ENCODE results near the gene XPO5. TPM values are rescaled to one million over a fixed set of nuclear protein-coding genes. Genes with fewer than 3 reads are reported as not detected.
"Not testable (repeated sequence)": the region's sequence is repeated elsewhere in the genome, so short reads cannot be mapped to it uniquely, and the experiment has no call there.

Gene XPO5
- polyA plus RNA-seq, 1 donor (not counting 4 experiments of a cell fraction or from before 2014, with no cell fraction given), result 49.9 TPM

DNA sequence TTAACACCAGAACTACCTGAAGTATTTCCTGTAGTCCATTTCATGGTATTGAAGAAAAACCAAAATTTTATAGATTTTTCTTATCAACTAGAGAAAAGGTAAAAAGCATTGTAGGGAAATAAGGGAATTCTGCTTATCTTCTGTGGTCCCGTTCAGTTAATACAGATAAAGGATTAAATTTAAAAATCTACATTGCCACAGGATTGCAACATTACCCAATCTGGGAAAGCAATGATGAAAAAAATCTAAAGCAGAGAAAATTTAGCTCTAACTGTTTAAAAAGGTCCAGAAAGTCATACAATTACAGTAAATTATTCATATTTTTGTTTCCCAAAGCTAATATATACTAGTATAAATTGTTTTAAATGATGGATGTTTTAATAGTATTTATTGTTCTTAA, 18.1 kb upstream of the XPO5 start:
- Histone ChIP-seq H3K9me3 (ENCODE audit: control insufficient read depth, low read depth, low read length) (no peaks in the 10 kb centered on the region), H3K9me1 (ENCODE audit: control insufficient read depth, extremely low read depth, insufficient read depth, low read length) (no peaks in the 10 kb centered on the region), H3K4me3 (ENCODE audit: control insufficient read depth in 2 of 3, extremely low read depth in 1 of 3, insufficient read depth in 2 of 3, low read depth in 1 of 3, low read length in 3 of 3) (no peak overlapping the region), H2AFZ (ENCODE audit: control insufficient read depth, low read length) (no peak overlapping the region), H3K9ac (ENCODE audit: control insufficient read depth, extremely low read depth, insufficient read depth, low read length) (no peak overlapping the region), H3K27ac (ENCODE audit: control insufficient read depth, insufficient read depth, low read length) (no peak overlapping the region), H3K79me2 (ENCODE audit: control insufficient read depth, insufficient read depth, low read length) (peaks cover 16% of the 10 kb centered on the region), H3K4me2 (ENCODE audit: control insufficient read depth, extremely low read depth, insufficient read depth, low read depth, low read length) (no peak overlapping the region), H3K27me3 (ENCODE audit: control insufficient read depth, extremely low read depth, insufficient read depth, low read length) (no peaks in the 10 kb centered on the region), H4K20me1 (ENCODE audit: control insufficient read depth, extremely low read depth, insufficient read depth, low read length) (no peaks in the 10 kb centered on the region), H3K4me1 (ENCODE audit: control insufficient read depth, extremely low read depth, insufficient read depth, low read length) (no peaks in the 10 kb centered on the region), H3K36me3 (ENCODE audit: control insufficient read depth in 2 of 2, extremely low read depth in 1 of 2, insufficient read depth in 2 of 2, low read length in 2 of 2) (peaks cover 11 to 19% of the 10 kb centered on the region in 2 experiments)
- FAIRE-seq (no peak), DNase-seq (ENCODE audit: low read depth, low spot score) (no peak)
- no peak for TF ChIP-seq EZH2 (IDR thresholded peaks at IDR 0.05; ENCODE audit: low read length)
- TF ChIP-seq, protein P1, sequence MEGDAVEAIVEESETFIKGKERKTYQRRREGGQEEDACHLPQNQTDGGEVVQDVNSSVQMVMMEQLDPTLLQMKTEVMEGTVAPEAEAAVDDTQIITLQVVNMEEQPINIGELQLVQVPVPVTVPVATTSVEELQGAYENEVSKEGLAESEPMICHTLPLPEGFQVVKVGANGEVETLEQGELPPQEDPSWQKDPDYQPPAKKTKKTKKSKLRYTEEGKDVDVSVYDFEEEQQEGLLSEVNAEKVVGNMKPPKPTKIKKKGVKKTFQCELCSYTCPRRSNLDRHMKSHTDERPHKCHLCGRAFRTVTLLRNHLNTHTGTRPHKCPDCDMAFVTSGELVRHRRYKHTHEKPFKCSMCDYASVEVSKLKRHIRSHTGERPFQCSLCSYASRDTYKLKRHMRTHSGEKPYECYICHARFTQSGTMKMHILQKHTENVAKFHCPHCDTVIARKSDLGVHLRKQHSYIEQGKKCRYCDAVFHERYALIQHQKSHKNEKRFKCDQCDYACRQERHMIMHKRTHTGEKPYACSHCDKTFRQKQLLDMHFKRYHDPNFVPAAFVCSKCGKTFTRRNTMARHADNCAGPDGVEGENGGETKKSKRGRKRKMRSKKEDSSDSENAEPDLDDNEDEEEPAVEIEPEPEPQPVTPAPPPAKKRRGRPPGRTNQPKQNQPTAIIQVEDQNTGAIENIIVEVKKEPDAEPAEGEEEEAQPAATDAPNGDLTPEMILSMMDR (optimal IDR thresholded peaks at IDR 0.05 in 1 of 3, IDR thresholded peaks at IDR 0.05 in 1 of 3, conservative IDR thresholded peaks at IDR 0.05 in 1 of 3; ENCODE audit: extremely low read depth in 1 of 3, insufficient read depth in 2 of 3, low read length in 3 of 3), result no peak
- dilution Hi-C loops (cut with MboI; ENCODE audit: extremely low pct_ligation_motif_present, low sequenced_read_pairs), result no loop called here

DNA sequence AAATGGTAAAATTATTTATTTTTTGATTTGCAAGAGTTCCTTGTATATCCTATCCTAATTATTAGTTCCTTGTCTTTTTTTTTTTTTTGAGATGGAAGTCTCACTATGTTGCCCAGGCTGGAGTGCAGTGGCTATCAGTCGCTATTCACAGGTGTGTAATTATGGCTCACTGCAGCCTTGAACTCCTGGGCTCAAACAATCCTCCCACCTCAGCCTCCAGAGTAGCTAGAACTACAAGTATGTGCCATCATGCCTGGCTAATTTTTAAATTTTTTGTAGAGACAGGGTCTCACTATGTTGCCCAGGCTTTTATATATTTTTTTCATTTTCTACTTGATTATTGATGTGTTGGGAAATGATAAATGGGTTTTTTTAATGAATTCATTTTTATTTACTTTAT, 13.7 kb upstream of the XPO5 start:
- H3K4me1 ChIP-seq (ENCODE audit: control insufficient read depth, extremely low read depth, insufficient read depth, low read length); H3K4me3 ChIP-seq (ENCODE audit: control insufficient read depth in 2 of 3, extremely low read depth in 1 of 3, insufficient read depth in 2 of 3, low read depth in 1 of 3, low read length in 3 of 3); H3K9me1 ChIP-seq (ENCODE audit: control insufficient read depth, extremely low read depth, insufficient read depth, low read length); H3K27ac ChIP-seq (ENCODE audit: control insufficient read depth, insufficient read depth, low read length); dilution Hi-C loops (cut with MboI; ENCODE audit: extremely low pct_ligation_motif_present, low sequenced_read_pairs); H3K27me3 ChIP-seq (ENCODE audit: control insufficient read depth, extremely low read depth, insufficient read depth, low read length); H3K4me2 ChIP-seq (ENCODE audit: control insufficient read depth, extremely low read depth, insufficient read depth, low read depth, low read length); H4K20me1 ChIP-seq (ENCODE audit: control insufficient read depth, extremely low read depth, insufficient read depth, low read length); H3K9ac ChIP-seq (ENCODE audit: control insufficient read depth, extremely low read depth, insufficient read depth, low read length); FAIRE-seq; H2AFZ ChIP-seq (ENCODE audit: control insufficient read depth, low read length); H3K9me3 ChIP-seq (ENCODE audit: control insufficient read depth, low read depth, low read length); DNase-seq (ENCODE audit: low read depth, low spot score): not testable (repeated sequence)
- Histone ChIP-seq H3K36me3 (ENCODE audit: control insufficient read depth in 2 of 2, extremely low read depth in 1 of 2, insufficient read depth in 2 of 2, low read length in 2 of 2) (peaks cover 16 to 18% of the 10 kb centered on the region in 2 experiments), H3K79me2 (ENCODE audit: control insufficient read depth, insufficient read depth, low read length) (peaks cover 33% of the 10 kb centered on the region)

DNA sequence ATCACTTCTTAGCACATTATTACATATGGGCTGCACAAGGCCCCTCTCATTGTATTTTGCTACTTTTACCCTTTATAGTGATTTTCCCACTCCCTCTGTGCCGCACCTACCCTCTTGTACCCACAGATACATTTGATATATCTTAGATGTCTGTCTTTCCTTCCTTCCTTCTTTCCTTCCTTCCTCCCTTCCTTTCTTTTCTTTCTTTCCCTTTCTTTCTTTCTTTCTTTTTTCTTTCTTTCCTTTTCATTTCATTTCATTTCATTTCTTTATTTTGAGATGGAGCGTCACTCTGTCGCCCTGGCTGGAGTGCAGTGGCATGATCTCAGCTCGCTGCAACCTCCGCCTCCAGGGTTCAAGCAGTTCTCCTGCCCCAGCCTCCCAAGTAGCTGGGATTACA, 12.4 kb upstream of the XPO5 start:
- DNase-seq (ENCODE audit: low read depth, low spot score) (no peak), FAIRE-seq (no peak)
- Histone ChIP-seq H3K9ac (ENCODE audit: control insufficient read depth, extremely low read depth, insufficient read depth, low read length) (no peak overlapping the region), H3K27me3 (ENCODE audit: control insufficient read depth, extremely low read depth, insufficient read depth, low read length) (no peaks in the 10 kb centered on the region), H4K20me1 (ENCODE audit: control insufficient read depth, extremely low read depth, insufficient read depth, low read length) (no peaks in the 10 kb centered on the region), H3K36me3 (ENCODE audit: control insufficient read depth in 2 of 2, extremely low read depth in 1 of 2, insufficient read depth in 2 of 2, low read length in 2 of 2) (peaks cover 23 to 26% of the 10 kb centered on the region in 2 experiments), H3K27ac (ENCODE audit: control insufficient read depth, insufficient read depth, low read length) (no peak overlapping the region), H3K4me1 (ENCODE audit: control insufficient read depth, extremely low read depth, insufficient read depth, low read length) (peaks cover 3% of the 10 kb centered on the region), H2AFZ (ENCODE audit: control insufficient read depth, low read length) (no peak overlapping the region), H3K4me2 (ENCODE audit: control insufficient read depth, extremely low read depth, insufficient read depth, low read depth, low read length) (no peak overlapping the region), H3K4me3 (ENCODE audit: control insufficient read depth in 2 of 3, extremely low read depth in 1 of 3, insufficient read depth in 2 of 3, low read depth in 1 of 3, low read length in 3 of 3) (no peak overlapping the region), H3K9me1 (ENCODE audit: control insufficient read depth, extremely low read depth, insufficient read depth, low read length) (no peaks in the 10 kb centered on the region), H3K79me2 (ENCODE audit: control insufficient read depth, insufficient read depth, low read length) (peaks cover 35% of the 10 kb centered on the region), H3K9me3 (ENCODE audit: control insufficient read depth, low read depth, low read length) (no peaks in the 10 kb centered on the region)
- TF ChIP-seq, protein P1 (optimal IDR thresholded peaks at IDR 0.05 in 1 of 3, IDR thresholded peaks at IDR 0.05 in 1 of 3, conservative IDR thresholded peaks at IDR 0.05 in 1 of 3; ENCODE audit: extremely low read depth in 1 of 3, insufficient read depth in 2 of 3, low read length in 3 of 3), result no peak
- no peak for TF ChIP-seq EZH2 (IDR thresholded peaks at IDR 0.05; ENCODE audit: low read length)
- dilution Hi-C loops (cut with MboI; ENCODE audit: extremely low pct_ligation_motif_present, low sequenced_read_pairs), result no loop called here
